SK-N-MC (cell line): ENCODE results near the gene TMEM123.

Experiments
- EZH2 ChIP-seq: fragments of 200-600 bp; sonication (generic); IDR thresholded peaks from one replicate; pipeline ENCODE4 v1.6.1; 2017; ENCODE audit warnings: antibody characterized with exemption
- POLR2AphosphoS5 ChIP-seq: IDR thresholded peaks from 2 replicates; pipeline ENCODE4 v1.6.1; 2012; ENCODE audit warnings: mild to moderate bottlenecking, low read depth, low read length, borderline replicate concordance

DNA sequence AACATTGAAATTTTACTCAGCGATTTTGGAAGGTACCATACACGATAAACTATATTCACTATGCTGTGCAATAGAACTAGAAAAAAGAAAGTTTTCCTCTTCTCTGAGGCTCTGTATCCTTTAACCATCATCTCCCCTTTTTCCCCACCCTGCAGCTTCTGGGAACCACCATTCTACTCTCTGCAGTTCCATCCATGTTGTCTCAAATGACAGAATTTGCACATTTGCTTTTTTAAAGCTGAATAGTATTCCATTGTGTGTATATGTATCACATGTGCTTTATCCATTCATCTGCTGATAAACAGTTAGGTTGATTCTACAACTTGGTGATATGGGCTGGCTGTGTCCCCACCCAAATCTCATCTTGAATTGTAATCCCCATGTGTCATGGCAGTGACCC lies 21.2 kb downstream of the TMEM123 start:
- TF ChIP-seq POLR2AphosphoS5 (no peak), EZH2 (no peak)
